ENCODE results near the gene PROM1.

DNA sequence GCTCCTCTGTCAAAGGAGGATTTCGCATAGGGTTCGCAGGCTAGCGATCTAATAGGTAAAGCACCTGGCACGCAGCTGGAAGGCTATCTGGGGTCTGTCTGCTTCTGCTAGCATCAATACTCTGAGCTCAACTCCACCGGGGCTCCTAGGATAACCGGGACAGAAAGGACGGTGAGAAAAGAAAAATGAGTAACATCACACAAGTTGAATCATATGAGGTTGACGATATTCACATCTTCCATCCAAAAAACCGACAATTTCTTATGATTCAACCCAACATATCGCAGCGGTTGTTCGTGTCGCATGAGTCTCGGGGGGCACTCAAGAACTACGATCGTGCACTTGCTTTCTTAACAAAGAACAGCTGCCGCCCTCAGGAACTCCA, 1.8 kb downstream of the PROM1 start:
- TF ChIP-seq, protein P1, sequence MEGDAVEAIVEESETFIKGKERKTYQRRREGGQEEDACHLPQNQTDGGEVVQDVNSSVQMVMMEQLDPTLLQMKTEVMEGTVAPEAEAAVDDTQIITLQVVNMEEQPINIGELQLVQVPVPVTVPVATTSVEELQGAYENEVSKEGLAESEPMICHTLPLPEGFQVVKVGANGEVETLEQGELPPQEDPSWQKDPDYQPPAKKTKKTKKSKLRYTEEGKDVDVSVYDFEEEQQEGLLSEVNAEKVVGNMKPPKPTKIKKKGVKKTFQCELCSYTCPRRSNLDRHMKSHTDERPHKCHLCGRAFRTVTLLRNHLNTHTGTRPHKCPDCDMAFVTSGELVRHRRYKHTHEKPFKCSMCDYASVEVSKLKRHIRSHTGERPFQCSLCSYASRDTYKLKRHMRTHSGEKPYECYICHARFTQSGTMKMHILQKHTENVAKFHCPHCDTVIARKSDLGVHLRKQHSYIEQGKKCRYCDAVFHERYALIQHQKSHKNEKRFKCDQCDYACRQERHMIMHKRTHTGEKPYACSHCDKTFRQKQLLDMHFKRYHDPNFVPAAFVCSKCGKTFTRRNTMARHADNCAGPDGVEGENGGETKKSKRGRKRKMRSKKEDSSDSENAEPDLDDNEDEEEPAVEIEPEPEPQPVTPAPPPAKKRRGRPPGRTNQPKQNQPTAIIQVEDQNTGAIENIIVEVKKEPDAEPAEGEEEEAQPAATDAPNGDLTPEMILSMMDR (IDR thresholded peaks at IDR 0.05) = no peak
- TF ChIP-seq POLR2A (IDR thresholded peaks at IDR 0.05) = no peak
